ENCODE measurements around the gene GLRA3. TPM values are rescaled to one million over a fixed set of nuclear protein-coding genes. Genes with fewer than 3 reads are reported as not detected.

The GLRA3 gene
- total RNA-seq, 2 donors from 2014 or later = not detected

Other genes starting within 250 kb of the GLRA3 start
- gene ADAM29, start 89.1 kb upstream of the GLRA3 start, total RNA-seq = not detected